Measurements from ENCODE around the gene BTF3.

Gene BTF3

DNA sequence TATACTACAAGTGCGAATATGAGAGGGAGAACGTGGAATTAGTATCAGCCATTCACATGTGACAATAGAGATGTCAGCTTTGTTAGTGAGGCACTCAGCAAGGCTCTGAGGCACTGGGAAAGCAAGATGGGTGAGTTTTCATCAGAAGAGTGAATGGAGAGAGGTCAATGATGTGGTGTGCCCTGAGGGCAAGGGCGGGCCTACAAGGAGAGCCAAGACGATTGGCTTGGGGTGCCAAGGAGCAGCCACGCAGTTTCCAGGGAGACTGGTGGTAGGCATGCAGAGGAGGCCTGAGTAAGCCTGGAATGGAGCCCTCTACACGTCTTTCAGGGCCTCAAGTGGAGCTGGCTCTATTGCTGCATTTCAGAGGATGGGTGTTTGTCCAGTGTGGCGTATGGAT lies 24.7 kb downstream of the BTF3 start:
- no peak for DNase-seq (ENCODE audit: low read depth, low spot score)

DNA sequence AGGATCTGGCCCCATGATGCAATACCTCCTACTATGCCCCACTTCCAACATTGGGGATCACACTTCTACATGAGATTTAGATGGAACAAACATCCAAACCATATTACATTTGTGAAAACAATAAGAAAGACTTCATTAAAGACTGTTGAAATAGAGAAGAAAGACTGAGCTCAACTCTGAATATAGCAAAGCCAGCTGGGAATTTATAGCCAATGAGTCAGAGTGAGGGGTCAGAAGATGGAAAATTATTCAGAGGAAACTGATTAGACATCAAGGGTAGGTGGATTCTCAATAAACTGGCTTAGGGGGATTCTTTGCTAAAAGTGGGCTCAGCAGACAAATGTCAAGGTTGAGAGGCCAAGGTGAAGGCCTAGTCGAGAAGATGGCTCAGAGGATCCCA lies 25.6 kb downstream of the BTF3 start:
- no peak for DNase-seq (ENCODE audit: low read depth, low spot score)

DNA sequence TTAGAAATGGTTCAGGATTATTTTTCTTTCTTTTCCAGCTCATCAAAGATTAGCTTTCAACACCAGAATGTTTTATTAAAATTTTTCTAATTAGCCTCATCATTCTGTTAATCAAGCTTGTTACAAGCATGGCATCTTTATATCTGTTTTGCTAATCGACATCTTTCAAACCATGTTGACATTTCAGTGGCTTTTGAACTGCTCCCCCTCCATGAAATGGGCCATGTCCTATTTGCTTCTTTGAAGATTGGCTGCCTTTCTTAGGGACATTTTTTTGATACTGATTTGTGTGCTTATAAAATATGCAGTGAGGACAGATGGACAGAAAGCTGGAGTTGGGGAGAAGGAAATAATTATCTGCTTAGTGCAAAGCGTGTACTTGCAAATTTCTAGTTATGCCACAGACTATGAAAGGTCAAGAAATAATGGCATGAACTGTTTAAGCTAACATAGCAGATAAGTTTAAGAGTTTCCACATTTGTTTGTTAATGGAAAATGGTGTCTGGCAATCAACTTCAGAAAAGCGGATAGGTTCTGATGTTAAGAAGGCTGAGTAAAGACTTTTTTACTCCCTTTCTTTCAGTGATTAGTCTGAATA lies 27.5 kb downstream of the BTF3 start:
- no peak for DNase-seq (ENCODE audit: low read depth, low spot score)

DNA sequence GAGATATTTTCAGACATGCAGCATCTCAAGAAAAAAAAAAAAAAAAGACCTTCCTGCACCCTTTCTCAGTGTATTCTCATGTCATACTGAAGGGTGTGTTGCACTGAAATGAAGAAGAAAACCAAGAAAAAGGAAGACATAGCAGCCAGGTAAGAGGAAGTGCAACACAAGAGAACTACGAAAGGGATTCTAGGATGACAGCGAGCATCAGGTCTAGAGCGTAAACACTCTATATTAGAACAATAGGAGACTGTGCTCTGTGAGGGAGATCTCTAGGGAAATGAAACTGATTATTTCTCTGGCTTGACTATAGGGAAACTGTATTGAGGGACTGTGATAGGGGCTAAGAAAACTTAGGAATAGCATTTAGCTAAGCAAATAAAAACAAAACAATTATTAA lies 30.0 kb downstream of the BTF3 start:
- DNase-seq (ENCODE audit: low read depth, low spot score), result no peak

DNA sequence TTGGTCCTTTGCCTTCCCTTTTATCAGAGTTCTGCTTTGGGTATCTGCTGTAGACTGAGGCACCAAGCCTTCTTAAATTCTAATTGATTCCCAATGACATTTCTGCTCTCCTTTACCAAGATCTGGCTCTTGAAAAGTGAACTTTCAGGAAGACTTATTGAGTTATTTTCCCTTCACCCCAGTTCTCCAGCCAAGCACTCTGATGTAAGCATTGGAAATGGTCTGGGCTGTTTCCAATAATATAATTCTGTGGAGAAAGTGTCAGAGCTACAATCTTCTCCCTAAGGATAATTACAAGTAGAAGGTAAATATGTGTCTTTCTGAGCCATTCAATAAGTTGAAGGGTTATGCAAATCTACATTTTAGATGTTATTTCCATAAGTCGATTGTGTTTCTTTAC lies 30.8 kb downstream of the BTF3 start:
- no peak for DNase-seq (ENCODE audit: low read depth, low spot score)

DNA sequence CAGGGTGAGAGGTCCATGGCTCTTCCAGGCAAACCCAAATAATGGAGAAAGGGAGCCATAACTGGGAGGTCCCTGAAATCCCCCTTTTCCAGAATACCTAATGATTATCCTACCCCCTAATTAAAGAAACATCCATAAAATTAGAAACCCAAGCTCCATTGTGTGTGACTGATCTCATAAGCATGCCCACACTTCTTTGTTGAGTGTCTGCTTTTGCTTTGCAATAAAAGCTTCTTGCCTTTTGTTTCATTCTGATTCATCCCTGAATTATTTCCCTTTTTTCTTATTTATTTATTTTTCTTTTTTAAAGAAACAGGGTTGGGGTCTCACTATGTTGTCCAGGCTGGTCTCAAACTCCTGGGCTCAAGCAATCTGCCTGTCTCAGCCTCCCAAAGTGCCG lies 33.1 kb downstream of the BTF3 start:
- DNase-seq (ENCODE audit: low read depth, low spot score), result no peak

DNA sequence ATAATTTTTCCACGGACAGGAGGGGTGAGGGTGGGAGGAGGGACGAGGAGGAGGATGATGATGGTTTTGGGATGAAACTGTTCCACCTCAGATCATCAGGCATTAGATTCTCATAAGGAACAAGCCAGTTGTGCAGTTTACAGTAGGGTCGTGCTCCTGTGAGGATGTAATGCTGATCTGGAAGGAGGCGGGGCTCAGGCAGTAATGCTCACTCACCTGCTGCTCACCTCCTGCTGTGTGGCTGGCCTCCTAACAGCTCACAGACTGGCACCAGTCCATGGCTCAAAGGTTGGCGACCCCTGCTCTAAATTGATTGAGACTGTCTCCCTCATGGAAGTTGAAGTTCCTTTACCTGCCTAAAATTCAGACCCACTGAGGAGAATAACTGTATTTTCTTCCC lies 34.0 kb downstream of the BTF3 start:
- no peak for DNase-seq (ENCODE audit: low read depth, low spot score)

DNA sequence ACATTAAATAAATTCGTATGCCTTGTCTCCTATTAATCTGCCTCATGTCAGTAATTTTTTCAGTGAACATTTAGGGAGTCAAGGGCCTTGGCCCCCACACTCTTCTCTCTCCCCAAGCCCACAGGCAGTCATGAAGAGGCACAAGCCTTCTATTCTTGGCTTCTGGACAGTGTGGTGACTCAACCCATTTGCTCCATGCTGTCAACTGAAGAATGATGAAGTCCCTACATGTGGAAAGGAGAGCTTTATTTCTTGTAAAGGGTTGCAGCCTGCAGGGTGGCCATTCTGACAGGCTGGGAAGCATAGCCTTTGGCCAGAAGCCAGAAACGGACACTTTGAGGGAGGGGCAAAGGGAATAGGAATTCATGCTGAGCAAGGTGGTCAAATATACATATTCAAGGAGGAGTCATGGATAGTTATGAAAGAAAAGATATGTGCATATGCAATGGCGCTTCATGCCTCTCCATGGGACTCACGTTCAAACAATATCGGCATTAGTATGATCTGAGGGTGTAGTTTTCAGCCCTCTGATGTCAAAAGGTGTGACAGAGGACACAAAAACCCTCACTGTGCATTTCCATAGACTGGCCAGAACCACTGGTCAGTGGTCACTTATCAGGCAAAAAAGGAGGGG lies 35.9 kb downstream of the BTF3 start:
- DNase-seq (ENCODE audit: low read depth, low spot score), result no peak

DNA sequence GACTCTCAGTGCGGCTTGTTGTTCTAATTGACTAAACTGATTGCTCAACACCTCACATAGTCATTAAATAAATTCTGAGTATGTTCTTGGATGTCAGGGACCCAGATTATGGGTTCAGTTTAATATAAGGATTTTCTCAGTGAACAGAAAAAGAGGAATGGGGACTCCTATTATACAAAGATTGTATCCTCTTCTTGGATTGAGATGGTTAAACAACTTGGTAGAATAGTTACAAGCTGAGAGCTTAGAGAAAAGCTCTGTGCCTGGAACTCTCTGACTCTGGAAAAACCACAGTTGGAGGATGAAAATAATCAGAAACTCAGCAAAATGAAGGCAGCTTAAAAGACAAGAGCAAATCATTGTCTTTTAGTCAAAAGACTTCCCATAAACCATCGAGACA lies 36.7 kb downstream of the BTF3 start:
- DNase-seq (ENCODE audit: low read depth, low spot score), result no peak

DNA sequence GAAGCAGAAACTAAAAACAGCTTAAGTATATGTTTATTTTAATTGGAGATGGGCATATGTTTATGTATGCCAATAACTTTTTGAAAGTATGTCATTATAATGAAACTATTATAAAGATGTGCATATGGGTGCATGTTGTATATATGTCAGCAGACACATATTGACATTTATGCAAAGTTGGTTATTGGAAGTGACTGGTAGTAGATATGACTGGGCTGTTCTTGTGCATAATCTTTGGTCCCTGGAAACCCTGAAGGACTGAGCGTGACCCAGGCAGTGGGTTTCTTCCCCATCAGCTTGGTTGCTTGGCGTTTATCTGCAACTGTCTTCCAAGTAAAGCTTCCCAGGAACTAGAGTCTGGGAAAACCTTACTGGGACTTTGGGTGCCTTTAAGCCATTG lies 41.5 kb downstream of the BTF3 start:
- no peak for DNase-seq (ENCODE audit: low read depth, low spot score)

DNA sequence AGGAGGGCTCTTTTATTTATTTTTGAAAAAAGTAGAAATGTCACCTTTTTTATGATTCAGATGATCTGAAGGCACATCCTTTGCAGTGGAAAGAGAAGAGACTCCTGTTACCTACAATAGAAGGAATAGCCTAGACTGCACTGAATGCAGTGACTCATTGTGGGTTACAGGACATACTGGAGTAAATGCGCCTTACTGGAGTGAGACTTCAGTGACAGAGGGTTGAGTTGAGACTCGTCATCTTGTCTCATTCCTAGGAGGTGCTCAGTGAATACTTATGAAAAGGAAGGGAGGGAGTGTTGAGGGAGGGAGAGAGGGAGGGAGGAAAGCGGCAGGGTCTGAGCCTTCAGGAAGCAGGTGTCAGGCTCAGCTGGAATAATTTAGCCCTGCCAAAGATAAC lies 42.0 kb downstream of the BTF3 start:
- no peak for DNase-seq (ENCODE audit: low read depth, low spot score)

DNA sequence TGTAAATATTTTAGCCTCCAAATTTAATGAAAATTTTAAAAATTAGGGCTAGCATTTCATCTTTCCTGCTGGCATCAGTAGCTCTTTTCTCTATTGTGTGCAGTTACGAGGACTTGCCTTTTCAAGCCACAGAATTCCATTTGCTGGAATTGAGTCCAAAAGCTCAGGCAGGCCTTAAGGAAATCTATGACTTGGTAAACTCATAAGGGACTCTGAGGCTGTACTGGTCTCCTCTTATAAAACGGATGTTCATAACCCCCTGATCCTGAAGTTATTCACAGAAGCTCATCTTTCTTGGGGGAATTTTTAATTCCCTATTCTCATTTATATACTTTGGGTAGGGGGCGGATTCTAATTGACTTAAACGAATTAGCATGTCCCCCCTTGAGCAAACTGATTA lies 43.8 kb downstream of the BTF3 start:
- no peak for DNase-seq (ENCODE audit: low read depth, low spot score)

DNA sequence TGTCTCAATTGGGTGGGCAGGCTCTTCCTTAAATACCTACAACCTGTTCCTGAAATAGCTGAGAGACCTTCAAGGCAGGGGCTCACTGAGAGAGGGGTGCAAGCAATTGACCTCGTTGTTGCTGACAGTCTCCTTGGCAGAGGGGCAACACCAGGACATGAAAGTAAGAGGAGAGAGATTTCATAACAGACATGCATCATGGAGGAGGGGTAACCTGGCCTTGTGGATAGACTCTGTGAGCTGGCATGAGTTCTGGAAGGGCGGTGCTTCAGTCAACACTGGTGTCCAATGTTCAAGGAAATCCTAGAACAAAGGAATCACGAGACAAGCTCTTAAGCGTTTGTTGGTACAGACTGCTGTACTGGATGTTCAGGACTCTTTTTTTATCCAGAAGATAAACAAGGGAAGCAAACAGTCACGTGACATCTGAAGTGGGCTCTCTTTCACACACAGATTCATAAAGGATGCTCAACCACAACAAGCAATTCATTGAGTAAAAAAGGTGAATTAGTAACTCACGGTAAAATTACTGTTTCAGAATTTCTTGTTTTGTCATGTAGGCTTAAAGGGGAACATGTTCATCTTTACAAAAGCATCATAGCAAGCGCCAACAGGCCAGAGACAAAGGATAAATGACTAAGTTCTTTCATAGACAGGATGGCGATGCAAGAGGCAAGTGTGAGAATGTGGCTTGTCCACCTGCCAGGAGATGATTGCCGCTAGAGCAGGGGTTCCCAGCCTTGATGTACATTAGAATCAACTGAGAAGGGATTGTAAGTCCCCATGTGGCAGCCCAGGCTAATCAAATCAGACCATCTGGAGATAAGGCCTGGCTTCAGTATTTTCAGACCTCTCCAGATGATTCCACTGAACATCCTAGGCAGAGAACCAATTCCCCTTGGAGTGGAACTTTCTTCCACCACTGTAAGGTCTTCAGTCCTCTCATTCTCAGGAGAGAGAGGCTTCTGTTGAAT lies 46.5 kb downstream of the BTF3 start:
- DNase-seq (ENCODE audit: low read depth, low spot score), result no peak

DNA sequence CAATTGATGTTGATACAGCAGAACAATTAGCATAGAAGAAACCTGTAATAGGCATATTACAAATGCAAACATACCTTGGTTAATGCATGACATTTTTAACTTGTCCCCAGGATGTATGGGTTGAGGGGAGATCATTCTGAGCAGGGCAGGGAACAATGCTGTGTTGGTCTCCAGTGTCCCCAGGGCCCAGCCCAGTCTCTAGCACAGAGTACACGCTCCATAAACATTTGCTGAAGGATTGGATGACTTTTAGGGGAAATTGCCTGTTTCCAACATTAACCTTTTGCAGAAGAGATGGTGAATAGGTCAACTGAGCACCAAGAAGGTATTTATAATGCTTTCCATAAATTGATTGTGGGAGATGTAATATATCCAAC lies 47.1 kb downstream of the BTF3 start:
- no peak for DNase-seq (ENCODE audit: low read depth, low spot score)

DNA sequence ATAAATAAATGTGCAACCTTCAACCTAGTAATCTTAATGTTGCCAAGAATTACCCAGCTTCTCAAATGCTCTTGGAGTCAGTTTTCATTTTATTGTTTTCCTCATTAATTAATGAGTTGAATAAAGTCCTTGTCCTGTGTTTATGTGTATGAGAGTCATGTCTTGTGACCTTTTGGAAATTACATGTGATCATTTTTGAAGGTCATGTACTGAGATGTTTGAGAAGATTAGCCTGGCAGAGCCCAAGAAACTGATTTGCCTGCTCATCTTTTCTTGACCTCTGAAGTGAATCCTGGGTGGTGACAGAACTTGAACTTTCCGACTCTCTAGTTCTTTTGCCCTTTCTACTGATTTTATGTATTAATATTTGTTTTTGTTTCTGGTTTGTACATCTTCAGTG lies 51.8 kb downstream of the BTF3 start:
- no peak for DNase-seq (ENCODE audit: low read depth, low spot score)

DNA sequence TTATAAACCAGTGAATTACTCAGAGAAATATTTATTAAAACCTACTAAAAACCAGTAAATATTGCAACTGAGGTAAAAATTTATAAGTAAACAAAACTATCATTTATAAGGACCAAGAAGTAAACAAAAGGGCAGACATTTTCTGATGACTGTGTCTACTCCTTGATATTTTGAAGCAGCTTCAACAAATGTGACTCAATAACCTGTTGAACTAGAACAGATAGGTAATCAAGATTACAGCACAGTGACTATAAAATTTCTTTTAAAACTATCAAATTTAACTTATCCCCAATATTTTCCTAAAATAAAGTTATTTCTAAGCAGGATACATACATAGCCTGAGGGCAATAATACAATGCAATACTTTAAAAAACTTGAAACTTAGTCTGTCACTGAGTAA lies 54.4 kb downstream of the BTF3 start:
- DNase-seq (ENCODE audit: low read depth, low spot score), result no peak

All from activated CD4-positive, CD25-positive, alpha-beta regulatory T cell treated with anti-CD3 and anti-CD28 coated beads, Interleukin-2, amount 50 U/mL, for 16 hours (primary cell).